ENCODE results near the gene SLC44A3.
A peak's percentile ranks its signal among the peaks of the same experiment; 100 is the strongest.
"Not testable (repeated sequence)": the region's sequence is repeated elsewhere in the genome, so short reads cannot be mapped to it uniquely, and the experiment has no call there.

The SLC44A3 gene

GRCh38 chr1:94937820-94938219 lies 117.7 kb downstream of the SLC44A3 start:
- Histone ChIP-seq H3K4me3 (ENCODE audit: low read length in 2 of 2) (no peak overlapping the region), H3K27ac (ENCODE audit: low read depth in 2 of 2, low read length in 2 of 2) (no peak overlapping the region), H3K9me3 (ENCODE audit: control insufficient read depth in 2 of 2, low read length in 2 of 2) (no peaks in the 10 kb centered on the region), H3K36me3 (ENCODE audit: control insufficient read depth in 2 of 2, insufficient read depth in 2 of 2, low read length in 2 of 2) (peaks cover 0 to 2% of the 10 kb centered on the region in 2 donors), H3K27me3 (ENCODE audit: control insufficient read depth in 2 of 2, insufficient read depth in 2 of 2, low read length in 2 of 2) (no peaks in the 10 kb centered on the region), H3K4me1 (ENCODE audit: control insufficient read depth in 2 of 2, insufficient read depth in 2 of 2, low read length in 2 of 2) (peaks cover 7 to 8% of the 10 kb centered on the region in 2 donors), H3K9ac (ENCODE audit: low read depth in 1 of 2, low read length in 2 of 2) (no peak overlapping the region)

DNA sequence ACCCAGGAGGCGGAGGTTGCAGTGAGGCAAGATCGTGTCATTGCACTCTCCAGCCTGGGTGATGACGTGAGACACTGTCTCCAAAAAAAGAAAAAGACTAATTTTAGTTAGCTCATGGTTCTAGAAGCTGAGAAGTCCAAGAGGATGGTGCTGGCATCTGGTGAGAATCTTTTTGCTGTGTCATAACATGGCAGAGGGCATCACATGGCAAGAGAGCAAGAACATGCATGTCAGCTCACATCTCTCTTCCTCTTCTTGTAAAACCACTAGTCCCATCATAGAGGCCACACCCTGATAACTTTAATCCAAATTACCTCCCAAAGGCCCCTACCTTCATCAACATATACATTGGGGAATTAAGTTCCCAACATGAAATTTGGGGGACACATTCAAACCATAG lies 120.6 kb downstream of the SLC44A3 start:
- Histone ChIP-seq H3K9me3 (ENCODE audit: control insufficient read depth in 2 of 2, low read length in 2 of 2) (no peaks in the 10 kb centered on the region), H3K4me1 (ENCODE audit: control insufficient read depth in 2 of 2, insufficient read depth in 2 of 2, low read length in 2 of 2) (peaks cover 7 to 8% of the 10 kb centered on the region in 2 donors), H3K9ac (ENCODE audit: low read depth in 1 of 2, low read length in 2 of 2) (no peak overlapping the region), H3K27me3 (ENCODE audit: control insufficient read depth in 2 of 2, insufficient read depth in 2 of 2, low read length in 2 of 2) (no peaks in the 10 kb centered on the region), H3K27ac (ENCODE audit: low read depth in 2 of 2, low read length in 2 of 2) (no peak overlapping the region), H3K36me3 (ENCODE audit: control insufficient read depth in 2 of 2, insufficient read depth in 2 of 2, low read length in 2 of 2) (no peaks in the 10 kb centered on the region), H3K4me3 (ENCODE audit: low read length in 2 of 2) (no peak overlapping the region)

DNA sequence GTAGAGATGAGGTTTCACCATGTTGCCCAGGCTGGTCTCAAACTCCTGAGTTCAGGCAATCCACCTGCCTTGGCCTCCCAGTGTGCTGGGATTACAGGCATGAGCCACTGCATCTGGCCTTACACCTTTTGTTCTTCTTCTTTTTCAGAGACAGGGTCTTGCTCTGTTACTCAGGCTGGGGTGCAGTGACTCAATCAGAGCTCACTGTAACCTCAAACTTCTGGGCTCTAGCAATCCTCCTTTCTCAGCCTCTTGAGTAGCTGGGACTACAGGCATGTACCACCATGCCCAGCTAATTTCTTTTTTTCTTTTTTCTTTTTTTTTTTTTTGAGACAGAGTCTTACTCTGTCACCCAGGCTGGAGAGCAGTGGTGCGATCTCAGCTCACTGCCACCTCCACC lies 121.3 kb downstream of the SLC44A3 start:
- H3K27me3 ChIP-seq (ENCODE audit: control insufficient read depth in 2 of 2, insufficient read depth in 2 of 2, low read length in 2 of 2); H3K9me3 ChIP-seq (ENCODE audit: control insufficient read depth in 2 of 2, low read length in 2 of 2); H3K9ac ChIP-seq (ENCODE audit: low read depth in 1 of 2, low read length in 2 of 2); H3K27ac ChIP-seq (ENCODE audit: low read depth in 2 of 2, low read length in 2 of 2); H3K4me3 ChIP-seq (ENCODE audit: low read length in 2 of 2); H3K36me3 ChIP-seq (ENCODE audit: control insufficient read depth in 2 of 2, insufficient read depth in 2 of 2, low read length in 2 of 2): not testable (repeated sequence)
- H3K4me1 ChIP-seq (ENCODE audit: control insufficient read depth in 2 of 2, insufficient read depth in 2 of 2, low read length in 2 of 2): peaks cover 7 to 10% of the 10 kb centered on the region in 2 donors

DNA sequence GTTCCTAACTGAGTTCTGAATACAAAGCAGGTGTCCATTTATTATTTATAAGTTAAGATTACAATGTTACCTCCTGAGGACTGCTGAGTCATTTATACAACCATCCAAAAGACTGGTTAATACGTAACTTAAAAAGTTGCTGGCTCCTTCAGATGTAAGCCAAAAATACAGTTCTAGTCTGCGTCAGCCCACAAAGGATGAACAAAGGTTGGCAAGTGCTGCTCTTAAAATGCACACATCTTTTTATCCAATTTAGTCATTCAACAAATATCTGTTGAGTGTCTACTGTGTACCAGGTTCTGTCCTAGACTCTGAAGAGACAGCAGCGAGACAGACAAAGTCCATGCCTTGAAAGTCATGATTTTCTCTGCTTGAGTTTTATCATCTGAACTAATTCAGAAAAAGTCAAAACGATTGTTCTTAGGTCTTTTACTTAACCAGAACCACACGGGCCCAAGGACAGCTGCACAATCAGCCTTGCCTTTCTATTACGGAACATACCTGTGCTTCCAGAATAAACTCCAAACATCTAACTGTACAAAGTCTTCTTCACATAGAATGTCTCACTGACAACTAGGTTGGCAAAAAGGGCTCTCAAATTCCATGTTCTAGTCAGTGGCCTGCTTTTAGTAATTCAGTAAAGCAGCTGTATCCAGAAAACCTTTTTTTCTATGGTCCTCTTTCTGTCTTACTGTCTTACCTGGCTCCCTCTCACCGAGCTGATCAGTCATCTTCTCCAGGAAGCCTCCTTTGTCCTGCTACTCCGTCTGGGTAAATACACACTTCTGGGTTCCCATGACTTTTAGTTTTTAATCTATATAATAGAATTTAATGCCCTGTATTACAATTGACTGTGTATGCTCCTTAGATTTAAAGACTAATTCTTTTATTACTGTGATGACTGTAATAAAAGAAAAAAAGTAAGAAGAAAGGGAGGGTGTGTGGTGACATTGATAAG lies 122.3 kb downstream of the SLC44A3 start:
- Histone ChIP-seq H3K27me3 (ENCODE audit: control insufficient read depth in 2 of 2, insufficient read depth in 2 of 2, low read length in 2 of 2) (no peaks in the 10 kb centered on the region), H3K36me3 (ENCODE audit: control insufficient read depth in 2 of 2, insufficient read depth in 2 of 2, low read length in 2 of 2) (no peaks in the 10 kb centered on the region), H3K4me1 (ENCODE audit: control insufficient read depth in 2 of 2, insufficient read depth in 2 of 2, low read length in 2 of 2) (peaks cover 7 to 14% of the 10 kb centered on the region in 2 donors), H3K9ac (ENCODE audit: low read depth in 1 of 2, low read length in 2 of 2) (no peak overlapping the region), H3K9me3 (ENCODE audit: control insufficient read depth in 2 of 2, low read length in 2 of 2) (no peaks in the 10 kb centered on the region), H3K4me3 (ENCODE audit: low read length in 2 of 2) (no peak overlapping the region), H3K27ac (ENCODE audit: low read depth in 2 of 2, low read length in 2 of 2) (peak overlapping the region in 1 of 2 donors; percentile 11)
